AG04450 (cell line): ENCODE results near the gene BTF3. TPM values are rescaled to one million over a fixed set of nuclear protein-coding genes. Genes with fewer than 3 reads are reported as not detected.

Experiments used
- CTCF ChIA-PET: fragments of 300-600, 350-600 bp; formaldehyde crosslinking; extraction: SDS; loops from one replicate; lab custom pipeline; 2022; ENCODE audit warnings: antibody characterized with exemption, inconsistent platforms; lab: Charles Lee
- POLR2A ChIA-PET: fragments of 350-600 bp; formaldehyde crosslinking; extraction: SDS; loops from one replicate; lab custom pipeline; 2021; ENCODE audit warnings: antibody characterized with exemption, inconsistent platforms; lab: Yijun Ruan, JAX
- DNase-seq: peaks from one replicate; pipeline ENCODE4 v3.0.0-alpha.2; 2011; ENCODE audit warnings: low read depth, low spot score
- H3K27ac ChIP-seq: one replicate; pipeline ENCODE4 v1.5.1; 2012; ENCODE audit warnings: low read depth, low read length, control low read depth
- H3K27me3 ChIP-seq: one replicate; pipeline ENCODE4 v1.6.0; 2012; ENCODE audit warnings: low read length; ENCODE audit not compliant: control insufficient read depth, insufficient read depth
- H3K4me3 ChIP-seq: 2 replicates; pipeline ENCODE4 v1.5.1; 2011; ENCODE audit warnings: mild to moderate bottlenecking, low read depth, low read length, control low read depth
- H3K9me3 ChIP-seq: 2 replicates; pipeline ENCODE4 v1.5.1; 2012; ENCODE audit warnings: low read length; ENCODE audit not compliant: control insufficient read depth, insufficient read depth
- polyA plus RNA-seq: library from polyadenylated mRNA; depleted of rRNA; stranded (reverse); fragments of >200 nt; gene quantifications from 2 replicates; pipeline ENCODE4 v1.2.3, GENCODE V29; 2011; rRNA removed
- TF ChIP-seq, protein P1 (sequence below): IDR thresholded peaks from 2 replicates; pipeline ENCODE4 v1.5.1; 2011; ENCODE audit warnings: low read depth, low read length, control low read depth, inconsistent platforms

Gene BTF3
- polyA plus RNA-seq, 1 experiment = 755 TPM

DNA sequence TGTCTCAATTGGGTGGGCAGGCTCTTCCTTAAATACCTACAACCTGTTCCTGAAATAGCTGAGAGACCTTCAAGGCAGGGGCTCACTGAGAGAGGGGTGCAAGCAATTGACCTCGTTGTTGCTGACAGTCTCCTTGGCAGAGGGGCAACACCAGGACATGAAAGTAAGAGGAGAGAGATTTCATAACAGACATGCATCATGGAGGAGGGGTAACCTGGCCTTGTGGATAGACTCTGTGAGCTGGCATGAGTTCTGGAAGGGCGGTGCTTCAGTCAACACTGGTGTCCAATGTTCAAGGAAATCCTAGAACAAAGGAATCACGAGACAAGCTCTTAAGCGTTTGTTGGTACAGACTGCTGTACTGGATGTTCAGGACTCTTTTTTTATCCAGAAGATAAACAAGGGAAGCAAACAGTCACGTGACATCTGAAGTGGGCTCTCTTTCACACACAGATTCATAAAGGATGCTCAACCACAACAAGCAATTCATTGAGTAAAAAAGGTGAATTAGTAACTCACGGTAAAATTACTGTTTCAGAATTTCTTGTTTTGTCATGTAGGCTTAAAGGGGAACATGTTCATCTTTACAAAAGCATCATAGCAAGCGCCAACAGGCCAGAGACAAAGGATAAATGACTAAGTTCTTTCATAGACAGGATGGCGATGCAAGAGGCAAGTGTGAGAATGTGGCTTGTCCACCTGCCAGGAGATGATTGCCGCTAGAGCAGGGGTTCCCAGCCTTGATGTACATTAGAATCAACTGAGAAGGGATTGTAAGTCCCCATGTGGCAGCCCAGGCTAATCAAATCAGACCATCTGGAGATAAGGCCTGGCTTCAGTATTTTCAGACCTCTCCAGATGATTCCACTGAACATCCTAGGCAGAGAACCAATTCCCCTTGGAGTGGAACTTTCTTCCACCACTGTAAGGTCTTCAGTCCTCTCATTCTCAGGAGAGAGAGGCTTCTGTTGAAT lies 46.5 kb downstream of the BTF3 start:
- ChIA-PET POLR2A (no interaction called here), CTCF (no interaction called here)
- Histone ChIP-seq H3K4me3 (no peak overlapping the region), H3K27ac (no peak overlapping the region), H3K9me3 (no peaks in the 10 kb centered on the region), H3K27me3 (no peaks in the 10 kb centered on the region)
- TF ChIP-seq, protein P1, sequence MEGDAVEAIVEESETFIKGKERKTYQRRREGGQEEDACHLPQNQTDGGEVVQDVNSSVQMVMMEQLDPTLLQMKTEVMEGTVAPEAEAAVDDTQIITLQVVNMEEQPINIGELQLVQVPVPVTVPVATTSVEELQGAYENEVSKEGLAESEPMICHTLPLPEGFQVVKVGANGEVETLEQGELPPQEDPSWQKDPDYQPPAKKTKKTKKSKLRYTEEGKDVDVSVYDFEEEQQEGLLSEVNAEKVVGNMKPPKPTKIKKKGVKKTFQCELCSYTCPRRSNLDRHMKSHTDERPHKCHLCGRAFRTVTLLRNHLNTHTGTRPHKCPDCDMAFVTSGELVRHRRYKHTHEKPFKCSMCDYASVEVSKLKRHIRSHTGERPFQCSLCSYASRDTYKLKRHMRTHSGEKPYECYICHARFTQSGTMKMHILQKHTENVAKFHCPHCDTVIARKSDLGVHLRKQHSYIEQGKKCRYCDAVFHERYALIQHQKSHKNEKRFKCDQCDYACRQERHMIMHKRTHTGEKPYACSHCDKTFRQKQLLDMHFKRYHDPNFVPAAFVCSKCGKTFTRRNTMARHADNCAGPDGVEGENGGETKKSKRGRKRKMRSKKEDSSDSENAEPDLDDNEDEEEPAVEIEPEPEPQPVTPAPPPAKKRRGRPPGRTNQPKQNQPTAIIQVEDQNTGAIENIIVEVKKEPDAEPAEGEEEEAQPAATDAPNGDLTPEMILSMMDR = no peak
- no peak for DNase-seq

DNA sequence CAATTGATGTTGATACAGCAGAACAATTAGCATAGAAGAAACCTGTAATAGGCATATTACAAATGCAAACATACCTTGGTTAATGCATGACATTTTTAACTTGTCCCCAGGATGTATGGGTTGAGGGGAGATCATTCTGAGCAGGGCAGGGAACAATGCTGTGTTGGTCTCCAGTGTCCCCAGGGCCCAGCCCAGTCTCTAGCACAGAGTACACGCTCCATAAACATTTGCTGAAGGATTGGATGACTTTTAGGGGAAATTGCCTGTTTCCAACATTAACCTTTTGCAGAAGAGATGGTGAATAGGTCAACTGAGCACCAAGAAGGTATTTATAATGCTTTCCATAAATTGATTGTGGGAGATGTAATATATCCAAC lies 47.1 kb downstream of the BTF3 start:
- no peak for DNase-seq
- no peak overlapping the region for H3K27ac ChIP-seq
- TF ChIP-seq, protein P1 = no peak
- no peaks in the 10 kb centered on the region for H3K9me3 ChIP-seq
- POLR2A ChIA-PET = no interaction called here
- no peaks in the 10 kb centered on the region for H3K27me3 ChIP-seq
- CTCF ChIA-PET = interaction anchor here (1.6 kb wide), 1 partner anchor 9 kb away, joined by 5 read pairs; no protein-coding TSS in a partner anchor
- no peak overlapping the region for H3K4me3 ChIP-seq

DNA sequence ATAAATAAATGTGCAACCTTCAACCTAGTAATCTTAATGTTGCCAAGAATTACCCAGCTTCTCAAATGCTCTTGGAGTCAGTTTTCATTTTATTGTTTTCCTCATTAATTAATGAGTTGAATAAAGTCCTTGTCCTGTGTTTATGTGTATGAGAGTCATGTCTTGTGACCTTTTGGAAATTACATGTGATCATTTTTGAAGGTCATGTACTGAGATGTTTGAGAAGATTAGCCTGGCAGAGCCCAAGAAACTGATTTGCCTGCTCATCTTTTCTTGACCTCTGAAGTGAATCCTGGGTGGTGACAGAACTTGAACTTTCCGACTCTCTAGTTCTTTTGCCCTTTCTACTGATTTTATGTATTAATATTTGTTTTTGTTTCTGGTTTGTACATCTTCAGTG lies 51.8 kb downstream of the BTF3 start:
- Histone ChIP-seq H3K4me3 (no peak overlapping the region), H3K27me3 (no peaks in the 10 kb centered on the region), H3K27ac (no peak overlapping the region), H3K9me3 (no peaks in the 10 kb centered on the region)
- POLR2A ChIA-PET = no interaction called here
- CTCF ChIA-PET = no interaction called here
- TF ChIP-seq, protein P1 = no peak
- DNase-seq = no peak

DNA sequence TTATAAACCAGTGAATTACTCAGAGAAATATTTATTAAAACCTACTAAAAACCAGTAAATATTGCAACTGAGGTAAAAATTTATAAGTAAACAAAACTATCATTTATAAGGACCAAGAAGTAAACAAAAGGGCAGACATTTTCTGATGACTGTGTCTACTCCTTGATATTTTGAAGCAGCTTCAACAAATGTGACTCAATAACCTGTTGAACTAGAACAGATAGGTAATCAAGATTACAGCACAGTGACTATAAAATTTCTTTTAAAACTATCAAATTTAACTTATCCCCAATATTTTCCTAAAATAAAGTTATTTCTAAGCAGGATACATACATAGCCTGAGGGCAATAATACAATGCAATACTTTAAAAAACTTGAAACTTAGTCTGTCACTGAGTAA lies 54.4 kb downstream of the BTF3 start:
- DNase-seq = no peak
- Histone ChIP-seq H3K27me3 (no peaks in the 10 kb centered on the region), H3K27ac (no peak overlapping the region), H3K9me3 (no peaks in the 10 kb centered on the region), H3K4me3 (no peak overlapping the region)
- ChIA-PET POLR2A (no interaction called here), CTCF (no interaction called here)
- TF ChIP-seq, protein P1 = no peak

Other genes starting within 250 kb of the BTF3 start
- gene FOXD1, start 49.7 kb upstream of the BTF3 start, polyA plus RNA-seq = 7.5 and 8.4 TPM in 2 replicates
- 24.9 and 39.6 TPM in 2 replicates for gene ANKRA2, start 67.2 kb downstream of the BTF3 start, polyA plus RNA-seq
- 11.3 and 15.3 TPM in 2 replicates for gene UTP15, start 67.3 kb downstream of the BTF3 start, polyA plus RNA-seq
- gene ARHGEF28, start 127.8 kb downstream of the BTF3 start, polyA plus RNA-seq = 8.8 and 10.0 TPM in 2 replicates